MCF 10A (cell line): ENCODE data around the gene ADAMTS13. TPM values are rescaled to one million over a fixed set of nuclear protein-coding genes. Genes with fewer than 3 reads are reported as not detected.

Source experiments
- BruUV-seq: library from RNA; stranded (reverse); fragments of 400-500 nt; replicated peaks from 2 replicates; lab custom pipeline; 2021; lab: Mats Ljungman, UMichigan
- CTCF ChIA-PET: fragments of 300-600 bp; sonication (Branson Sonifier 250); formaldehyde crosslinking; extraction: SDS; loops from one replicate; lab custom pipeline; 2021; ENCODE audit warnings: antibody characterized with exemption, inconsistent platforms; lab: Yijun Ruan, JAX
- POLR2A ChIA-PET: fragments of 300-600, 350-650 bp; sonication (Branson Sonifier 250); formaldehyde crosslinking; extraction: SDS; loops from one replicate; lab custom pipeline; 2020; ENCODE audit warnings: antibody characterized with exemption, inconsistent platforms; lab: Yijun Ruan, JAX
- DNase-seq: peaks from one replicate; pipeline ENCODE4 v3.0.0-alpha.2; 2018; ENCODE audit not compliant: unreplicated experiment
- H3K27ac Mint-ChIP-seq: one replicate; pipeline ENCODE4 v1.8.0; 2022; ENCODE audit warnings: mild to moderate bottlenecking, low read depth, mixed read lengths; ENCODE audit not compliant: unreplicated experiment
- H3K27me3 Mint-ChIP-seq: one replicate; pipeline ENCODE4 v1.8.0; 2022; ENCODE audit warnings: mixed read lengths; ENCODE audit not compliant: insufficient read depth, unreplicated experiment
- H3K36me3 Mint-ChIP-seq: one replicate; pipeline ENCODE4 v1.8.0; 2022; ENCODE audit warnings: mild to moderate bottlenecking, moderate library complexity, mixed read lengths; ENCODE audit not compliant: insufficient read depth, unreplicated experiment
- H3K4me1 Mint-ChIP-seq: one replicate; pipeline ENCODE4 v1.8.0; 2022; ENCODE audit warnings: mixed read lengths; ENCODE audit not compliant: insufficient read depth, unreplicated experiment
- H3K4me3 Mint-ChIP-seq: one replicate; pipeline ENCODE4 v1.8.0; 2022; ENCODE audit warnings: mild to moderate bottlenecking, moderate library complexity, mixed read lengths; ENCODE audit not compliant: unreplicated experiment
- H3K9me3 Mint-ChIP-seq: one replicate; pipeline ENCODE4 v1.8.0; 2022; ENCODE audit warnings: mixed read lengths; ENCODE audit not compliant: unreplicated experiment
- CTCF ChIP-seq: fragments of 200-600 bp; IDR thresholded peaks from one replicate; pipeline ENCODE4 v1.8.0; 2022; ENCODE audit warnings: antibody characterized with exemption, mild to moderate bottlenecking; ENCODE audit not compliant: unreplicated experiment
- intact Hi-C: fragments of 100-400 bp; cut with micrococcal nuclease; formaldehyde crosslinking; loops from 2 replicates; pipeline ENCODE4 v1.14.1; 2022
- total RNA-seq: library from RNA; stranded (reverse); gene quantifications from 2 replicates; pipeline ENCODE4 v1.2.3, GENCODE V29; 2022

The ADAMTS13 gene
- total RNA-seq, 1 experiment from 2014 or later, result 4.1 TPM

- intact Hi-C loops, result no loop called here
- Mint-ChIP-seq H3K4me1 (peaks cover 7% of the 10 kb centered on the region), H3K27ac (no peak overlapping the region), H3K4me3 (no peak overlapping the region), H3K27me3 (peaks cover 39% of the 10 kb centered on the region), H3K36me3 (no peaks in the 10 kb centered on the region), H3K9me3 (peaks cover 16% of the 10 kb centered on the region)
- CTCF ChIA-PET, result interaction anchor here (0.5 to 1.3 kb wide), 4 partner anchors 12 to 102 kb away, joined by 3 to 4 read pairs (median 4); no protein-coding TSS in a partner anchor
- POLR2A ChIA-PET, result no interaction called here
- no TSS peak for BruUV-seq
- TF ChIP-seq CTCF, result no peak
- DNase-seq, result no peak
Measured at GRCh38 chr9:133505186-133505830, 83.1 kb downstream of the ADAMTS13 start.

- Mint-ChIP-seq H3K27ac (no peak overlapping the region), H3K27me3 (peaks cover 31% of the 10 kb centered on the region), H3K4me3 (no peak overlapping the region), H3K9me3 (peaks cover 15% of the 10 kb centered on the region), H3K36me3 (no peaks in the 10 kb centered on the region), H3K4me1 (peaks cover 7% of the 10 kb centered on the region)
- intact Hi-C loops, result no loop called here
- TF ChIP-seq CTCF, result no peak
- ChIA-PET POLR2A (interaction anchor here (0.6 kb wide), 1 partner anchor 487 kb away, joined by 3 read pairs; no protein-coding TSS in a partner anchor), CTCF (interaction anchor here (0.7 to 1.3 kb wide), 3 partner anchors 12 to 26 kb away, joined by 3 to 4 read pairs (median 4); no protein-coding TSS in a partner anchor)
- BruUV-seq, result no TSS peak
- no peak for DNase-seq
Measured at GRCh38 chr9:133505901-133506652, 83.9 kb downstream of the ADAMTS13 start.

GRCh38 chr9:133506653-133507038, 84.5 kb downstream of the ADAMTS13 start:
- ChIA-PET POLR2A (interaction anchor here (0.6 kb wide), 1 partner anchor 487 kb away, joined by 3 read pairs; no protein-coding TSS in a partner anchor), CTCF (no interaction called here)
- H3K9me3 Mint-ChIP-seq, result peaks cover 9% of the 10 kb centered on the region
- TF ChIP-seq CTCF, result no peak
- intact Hi-C loops, result no loop called here
- peak; percentile 17 for DNase-seq
- no TSS peak for BruUV-seq
- H3K4me3 Mint-ChIP-seq, result no peak overlapping the region
- peaks cover 7% of the 10 kb centered on the region for H3K4me1 Mint-ChIP-seq
- no peak overlapping the region for H3K27ac Mint-ChIP-seq
- peaks cover 26% of the 10 kb centered on the region for H3K27me3 Mint-ChIP-seq
- no peaks in the 10 kb centered on the region for H3K36me3 Mint-ChIP-seq

GRCh38 chr9:133507246-133507965, 85.2 kb downstream of the ADAMTS13 start:
- no TSS peak for BruUV-seq
- Mint-ChIP-seq H3K36me3 (no peaks in the 10 kb centered on the region), H3K9me3 (peaks cover 3% of the 10 kb centered on the region), H3K27ac (no peak overlapping the region), H3K4me1 (peaks cover 7% of the 10 kb centered on the region), H3K27me3 (peaks cover 18% of the 10 kb centered on the region), H3K4me3 (no peak overlapping the region)
- POLR2A ChIA-PET, result no interaction called here
- TF ChIP-seq CTCF, result no peak
- CTCF ChIA-PET, result no interaction called here
- DNase-seq, result no peak
- intact Hi-C loops, result no loop called here
